ENCODE measurements around the gene CCT6B.

The CCT6B gene

DNA sequence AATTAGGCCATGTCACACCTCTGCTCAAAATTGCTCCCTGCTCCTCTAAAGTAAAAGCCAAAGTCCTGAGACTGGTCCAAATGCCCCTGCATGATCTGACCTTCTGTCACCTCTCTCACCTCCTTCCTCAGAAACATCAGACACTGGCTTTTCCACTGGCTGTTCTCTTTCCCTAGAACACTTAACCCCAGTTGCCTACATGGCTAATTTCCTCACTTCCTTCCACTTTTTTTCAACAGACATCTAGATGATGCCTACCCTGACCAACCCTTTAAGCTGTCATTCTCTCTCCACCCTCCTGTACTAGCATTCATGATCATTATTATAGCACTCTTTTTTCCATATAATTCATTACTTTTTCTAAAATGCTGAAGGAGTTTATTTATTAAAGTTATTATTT is 31.0 kb downstream of the CCT6B start:
- no peak overlapping the region for H3K27ac ChIP-seq
- no peaks in the 10 kb centered on the region for H3K27me3 ChIP-seq
- H3K9me3 ChIP-seq: no peaks in the 10 kb centered on the region
- intact Hi-C loops (cut with DNase I; ENCODE audit: low total_unique reads): no loop called here
- H3K4me3 ChIP-seq: no peak overlapping the region
- H3K4me1 ChIP-seq: no peaks in the 10 kb centered on the region
- peaks cover 0 to 5% (median 0%) of the 10 kb centered on the region in 3 donors for H3K36me3 ChIP-seq
- DNase-seq: no peak
- no peak for TF ChIP-seq CTCF (IDR thresholded peaks at IDR 0.05)

DNA sequence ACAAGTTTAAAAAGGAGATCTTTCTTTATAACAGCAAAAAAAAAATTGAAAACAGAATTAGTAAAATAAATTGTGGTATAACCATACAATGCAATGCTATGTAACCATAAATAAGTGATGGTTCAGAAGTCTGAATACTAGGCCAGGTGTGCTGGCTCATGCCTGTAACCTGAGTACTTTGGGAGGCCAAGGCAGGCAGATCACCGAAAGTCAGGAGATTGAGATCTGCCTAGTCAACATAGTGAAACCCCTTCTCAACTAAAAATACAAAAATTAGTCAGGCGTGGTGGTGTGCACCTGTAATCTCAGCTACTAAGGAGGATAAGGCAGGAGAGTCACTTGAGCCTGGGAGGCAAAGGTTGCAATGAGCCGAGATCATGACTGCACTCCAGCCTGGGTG is 34.6 kb downstream of the CCT6B start:
- H3K27ac ChIP-seq: no peak overlapping the region
- no peak for DNase-seq
- intact Hi-C loops (cut with DNase I; ENCODE audit: low total_unique reads): no loop called here
- no peaks in the 10 kb centered on the region for H3K27me3 ChIP-seq
- TF ChIP-seq CTCF (IDR thresholded peaks at IDR 0.05): no peak
- no peak overlapping the region for H3K4me3 ChIP-seq
- H3K4me1 ChIP-seq: no peaks in the 10 kb centered on the region
- no peaks in the 10 kb centered on the region for H3K9me3 ChIP-seq
- peaks cover 0 to 5% (median 0%) of the 10 kb centered on the region in 3 donors for H3K36me3 ChIP-seq

- no peaks in the 10 kb centered on the region for H3K27me3 ChIP-seq
- no peak overlapping the region for H3K27ac ChIP-seq
- no peaks in the 10 kb centered on the region for H3K36me3 ChIP-seq
- no peak overlapping the region for H3K4me3 ChIP-seq
- no peaks in the 10 kb centered on the region for H3K4me1 ChIP-seq
- intact Hi-C loops (cut with DNase I; ENCODE audit: low total_unique reads): no loop called here
- no peak for TF ChIP-seq CTCF (IDR thresholded peaks at IDR 0.05)
- no peak for DNase-seq
- no peaks in the 10 kb centered on the region for H3K9me3 ChIP-seq
These were observed 40.6 kb downstream of the CCT6B start for GRCh38 chr17:34920676-34921075.

DNA sequence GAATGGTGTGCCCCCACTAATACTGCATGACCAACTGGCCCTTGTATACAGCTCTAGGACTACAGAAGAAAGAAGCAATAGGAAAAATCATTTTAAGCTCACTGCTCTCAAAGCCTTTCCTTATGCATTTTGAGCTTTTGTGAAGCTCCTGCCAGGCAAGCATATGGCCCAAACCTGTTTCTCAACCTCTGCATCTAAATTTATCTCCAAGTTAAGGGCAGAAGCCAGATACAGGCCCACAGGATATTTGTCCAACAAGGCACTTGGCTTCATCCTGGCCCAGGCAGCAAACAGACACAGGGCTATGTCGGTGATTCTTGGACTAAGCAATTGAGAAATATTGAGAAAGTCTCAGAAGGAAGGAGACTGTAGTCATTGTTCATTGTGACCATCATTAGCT is 43.9 kb downstream of the CCT6B start:
- H3K27ac ChIP-seq: no peak overlapping the region
- H3K36me3 ChIP-seq: no peaks in the 10 kb centered on the region

DNA sequence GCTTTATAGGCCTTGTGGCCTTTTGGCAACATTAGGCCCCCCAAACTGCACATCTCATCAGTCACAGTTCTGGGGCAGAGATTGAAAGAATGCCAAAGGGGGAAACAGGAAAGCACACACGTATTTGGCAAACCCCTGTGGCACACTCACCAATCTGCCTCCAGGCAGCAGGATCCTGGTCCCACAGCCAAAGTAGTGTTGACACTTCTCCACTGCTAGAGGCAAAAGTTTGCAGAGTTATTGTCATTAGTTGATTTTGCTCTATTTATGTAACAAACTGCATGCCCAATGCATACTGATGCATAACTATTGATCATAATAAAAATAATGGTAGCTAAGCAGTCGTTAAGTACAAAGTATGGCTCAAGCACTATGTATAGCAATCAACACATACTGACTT is 45.1 kb downstream of the CCT6B start:
- no peak for TF ChIP-seq CTCF (IDR thresholded peaks at IDR 0.05)
- Histone ChIP-seq H3K36me3 (peaks cover 0 to 7% (median 0%) of the 10 kb centered on the region in 3 donors), H3K27me3 (no peaks in the 10 kb centered on the region), H3K4me1 (no peaks in the 10 kb centered on the region), H3K4me3 (no peak overlapping the region), H3K27ac (no peak overlapping the region), H3K9me3 (no peaks in the 10 kb centered on the region)
- no peak for DNase-seq
- intact Hi-C loops (cut with DNase I; ENCODE audit: low total_unique reads): no loop called here

More for the DNA sequence above, 43.9 kb downstream of the CCT6B start:
- Histone ChIP-seq H3K27me3 (no peaks in the 10 kb centered on the region), H3K4me3 (no peak overlapping the region), H3K4me1 (no peaks in the 10 kb centered on the region), H3K9me3 (no peaks in the 10 kb centered on the region)
- DNase-seq: no peak
- no peak for TF ChIP-seq CTCF (IDR thresholded peaks at IDR 0.05)
- intact Hi-C loops (cut with DNase I; ENCODE audit: low total_unique reads): no loop called here

- Histone ChIP-seq H3K27me3 (no peaks in the 10 kb centered on the region), H3K4me1 (no peaks in the 10 kb centered on the region), H3K9me3 (no peaks in the 10 kb centered on the region), H3K27ac (no peak overlapping the region), H3K36me3 (peaks cover 0 to 7% (median 0%) of the 10 kb centered on the region in 3 donors), H3K4me3 (no peak overlapping the region)
- TF ChIP-seq CTCF (IDR thresholded peaks at IDR 0.05): no peak
- no peak for DNase-seq
- intact Hi-C loops (cut with DNase I; ENCODE audit: low total_unique reads): no loop called here
These were observed 48.3 kb downstream of the CCT6B start for GRCh38 chr17:34913001-34913400.

Measured in tibial artery (tissue), 4 donors.